LNCaP clone FGC (cell line): ENCODE data around the gene MEGF6.

ENCODE experiments used
- DNase-seq: peaks from one replicate; pipeline ENCODE4 v3.0.0-alpha.2; 2011; ENCODE audit warnings: low read depth
- H3K4me3 ChIP-seq: 2 replicates; pipeline ENCODE4 v1.5.1; 2011; ENCODE audit warnings: mild to moderate bottlenecking, low read depth, low read length, control low read depth
- TF ChIP-seq, protein P1 (sequence below): IDR thresholded peaks from 2 replicates; pipeline ENCODE4 v1.5.1; 2012; ENCODE audit warnings: mild to moderate bottlenecking; ENCODE audit not compliant: control insufficient read depth, insufficient read depth; ENCODE audit errors: extremely low read depth

Gene MEGF6

DNA sequence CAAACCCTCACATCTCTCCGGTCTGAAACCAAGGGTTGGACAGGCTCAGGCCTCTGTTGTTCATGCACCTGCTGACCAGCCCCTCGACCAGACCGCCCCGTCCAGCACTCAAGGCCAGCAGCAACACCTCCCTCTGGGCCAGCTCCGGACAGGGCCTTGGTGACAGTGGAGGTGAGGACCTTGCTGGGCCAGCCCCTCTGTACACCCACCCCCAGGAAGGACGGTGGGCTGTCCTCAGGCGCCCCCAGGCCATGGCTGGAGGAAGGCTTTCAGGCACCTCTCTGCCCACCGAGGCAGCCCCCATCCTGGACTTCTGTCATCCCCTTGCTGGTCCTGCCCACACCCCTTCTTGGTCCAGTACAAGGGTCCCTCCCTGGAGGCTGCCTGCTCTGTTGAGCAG is 48.6 kb downstream of the MEGF6 start:
- no peak overlapping the region for H3K4me3 ChIP-seq
- TF ChIP-seq, protein P1, sequence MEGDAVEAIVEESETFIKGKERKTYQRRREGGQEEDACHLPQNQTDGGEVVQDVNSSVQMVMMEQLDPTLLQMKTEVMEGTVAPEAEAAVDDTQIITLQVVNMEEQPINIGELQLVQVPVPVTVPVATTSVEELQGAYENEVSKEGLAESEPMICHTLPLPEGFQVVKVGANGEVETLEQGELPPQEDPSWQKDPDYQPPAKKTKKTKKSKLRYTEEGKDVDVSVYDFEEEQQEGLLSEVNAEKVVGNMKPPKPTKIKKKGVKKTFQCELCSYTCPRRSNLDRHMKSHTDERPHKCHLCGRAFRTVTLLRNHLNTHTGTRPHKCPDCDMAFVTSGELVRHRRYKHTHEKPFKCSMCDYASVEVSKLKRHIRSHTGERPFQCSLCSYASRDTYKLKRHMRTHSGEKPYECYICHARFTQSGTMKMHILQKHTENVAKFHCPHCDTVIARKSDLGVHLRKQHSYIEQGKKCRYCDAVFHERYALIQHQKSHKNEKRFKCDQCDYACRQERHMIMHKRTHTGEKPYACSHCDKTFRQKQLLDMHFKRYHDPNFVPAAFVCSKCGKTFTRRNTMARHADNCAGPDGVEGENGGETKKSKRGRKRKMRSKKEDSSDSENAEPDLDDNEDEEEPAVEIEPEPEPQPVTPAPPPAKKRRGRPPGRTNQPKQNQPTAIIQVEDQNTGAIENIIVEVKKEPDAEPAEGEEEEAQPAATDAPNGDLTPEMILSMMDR, result no peak
- DNase-seq, result no peak

DNA sequence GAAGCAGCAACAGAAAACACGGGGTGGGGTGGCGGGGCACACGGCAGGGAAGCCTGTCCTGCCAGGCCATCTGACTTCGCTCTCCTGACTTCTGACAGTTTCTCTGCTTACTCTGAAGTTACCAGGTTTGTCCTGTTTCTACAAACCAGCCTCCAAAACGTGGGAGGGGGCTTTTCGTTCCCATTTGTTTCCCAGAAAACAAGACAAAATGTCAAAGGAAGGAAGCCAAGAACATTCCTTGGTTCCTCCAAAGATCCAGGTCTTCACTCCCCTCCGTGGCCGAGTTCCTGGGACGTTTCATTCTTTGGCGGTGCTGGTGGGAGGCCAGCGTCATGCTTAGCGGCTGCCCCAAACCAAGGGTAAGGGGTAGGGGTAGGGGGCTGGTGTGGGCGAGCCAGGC is 49.6 kb downstream of the MEGF6 start:
- no peak for DNase-seq
- TF ChIP-seq, protein P1, result no peak
- H3K4me3 ChIP-seq, result no peak overlapping the region

DNA sequence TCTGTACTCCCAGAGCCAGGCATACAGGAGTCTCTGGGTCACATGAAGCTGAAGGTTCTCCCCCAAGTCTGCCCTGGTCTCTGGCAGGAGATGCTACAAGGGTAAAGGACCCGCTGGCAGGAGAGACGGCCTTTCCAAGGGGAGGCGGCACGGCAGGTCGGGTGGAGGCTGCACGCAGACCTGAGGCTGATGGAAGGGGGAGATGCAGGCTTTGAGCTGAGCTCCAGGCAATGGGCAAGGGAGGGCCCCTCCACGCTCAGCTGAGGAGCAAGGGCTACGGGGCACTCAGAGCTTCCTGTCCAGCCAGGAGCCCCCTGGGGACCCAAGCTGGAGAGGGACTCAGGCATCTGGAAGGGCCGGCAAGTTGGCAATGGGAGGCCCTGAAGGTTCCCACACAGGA is 50.3 kb downstream of the MEGF6 start:
- no peak for DNase-seq
- TF ChIP-seq, protein P1, result no peak
- no peak overlapping the region for H3K4me3 ChIP-seq

DNA sequence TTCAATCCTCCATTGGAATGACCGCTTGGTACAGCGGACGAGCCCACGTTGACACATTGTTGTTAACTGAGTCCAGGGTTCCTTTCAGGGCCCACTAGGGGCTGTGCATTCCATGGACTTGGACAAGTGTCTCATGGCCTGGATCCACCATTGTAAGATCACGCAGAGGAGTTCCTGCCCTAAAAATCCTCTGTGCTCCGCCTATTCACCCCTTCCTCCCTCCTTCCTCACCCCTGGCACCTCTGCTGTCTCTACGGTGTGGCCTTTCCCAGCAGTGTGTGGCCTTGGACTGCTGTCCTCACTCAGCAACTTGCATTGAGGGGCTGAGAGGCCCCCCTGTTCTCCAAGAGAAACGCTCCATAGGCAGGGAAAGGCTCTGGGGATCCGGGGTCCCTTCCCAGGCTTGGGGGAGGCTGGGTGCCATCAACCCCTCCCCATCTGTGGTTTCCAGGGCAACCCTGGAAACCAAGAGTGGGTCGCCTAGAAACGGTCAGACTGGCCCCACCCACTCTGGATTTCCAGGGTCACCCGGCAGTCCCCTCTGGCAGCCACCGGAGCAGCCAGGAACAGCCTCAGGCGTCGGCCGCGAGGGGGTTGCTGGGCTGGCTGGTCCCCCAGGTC is 50.9 kb downstream of the MEGF6 start:
- no peak overlapping the region for H3K4me3 ChIP-seq
- no peak for DNase-seq
- TF ChIP-seq, protein P1, result no peak

DNA sequence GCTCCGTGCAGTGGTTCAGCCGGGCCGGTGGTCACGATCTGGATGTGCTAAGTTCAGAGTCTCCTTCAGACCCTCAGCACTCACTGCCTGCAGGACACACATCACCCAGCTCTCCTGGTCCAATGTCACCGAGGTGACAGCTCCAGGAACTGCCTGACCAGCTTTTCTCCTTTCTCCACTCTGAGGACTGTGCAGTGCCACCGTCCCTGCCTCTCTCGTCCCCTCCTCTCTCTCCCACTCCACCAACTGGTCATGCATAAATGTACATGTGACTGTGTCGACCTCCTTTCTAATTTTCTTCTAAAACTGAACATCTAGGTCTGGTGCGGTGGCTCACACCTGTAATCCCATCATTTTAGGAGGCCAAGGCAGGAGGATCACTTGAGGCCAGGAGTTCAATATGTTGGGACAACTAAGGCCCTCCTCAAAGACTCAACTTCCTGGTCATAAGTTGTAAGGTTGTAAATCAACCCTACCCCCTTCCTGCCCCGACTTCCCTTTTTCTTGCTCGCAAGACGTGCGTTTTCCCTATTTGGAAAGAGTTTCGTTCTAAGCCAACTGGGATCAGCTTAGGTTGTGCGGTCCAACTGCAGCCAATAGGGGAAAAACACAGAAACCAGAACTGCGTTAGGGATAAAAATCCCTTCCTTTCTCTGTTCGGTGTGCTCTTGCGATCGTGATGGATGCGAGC is 53.1 kb downstream of the MEGF6 start:
- TF ChIP-seq, protein P1, result no peak
- H3K4me3 ChIP-seq, result no peak overlapping the region
- no peak for DNase-seq

DNA sequence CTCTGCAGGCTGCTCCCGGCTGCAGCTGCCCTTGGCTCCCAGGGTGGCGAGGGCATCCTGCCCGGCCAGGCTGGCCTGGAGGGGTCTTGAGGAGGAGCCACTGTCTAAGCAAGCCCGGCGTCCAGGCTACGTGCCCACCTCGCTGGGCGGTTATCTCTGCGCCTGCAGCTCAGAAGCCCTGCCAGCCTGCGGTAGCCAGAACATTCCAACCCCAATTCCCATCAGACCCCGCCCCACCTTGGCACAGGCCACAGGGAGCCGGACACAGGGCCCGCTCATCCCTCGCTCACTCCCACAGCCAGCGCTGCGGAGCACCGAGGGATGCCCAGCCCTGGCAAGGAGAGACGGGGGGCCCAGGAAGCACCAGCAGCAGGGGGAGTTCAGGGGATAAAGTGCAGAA is 53.9 kb downstream of the MEGF6 start:
- DNase-seq, result no peak
- TF ChIP-seq, protein P1, result no peak
- H3K4me3 ChIP-seq, result no peak overlapping the region

DNA sequence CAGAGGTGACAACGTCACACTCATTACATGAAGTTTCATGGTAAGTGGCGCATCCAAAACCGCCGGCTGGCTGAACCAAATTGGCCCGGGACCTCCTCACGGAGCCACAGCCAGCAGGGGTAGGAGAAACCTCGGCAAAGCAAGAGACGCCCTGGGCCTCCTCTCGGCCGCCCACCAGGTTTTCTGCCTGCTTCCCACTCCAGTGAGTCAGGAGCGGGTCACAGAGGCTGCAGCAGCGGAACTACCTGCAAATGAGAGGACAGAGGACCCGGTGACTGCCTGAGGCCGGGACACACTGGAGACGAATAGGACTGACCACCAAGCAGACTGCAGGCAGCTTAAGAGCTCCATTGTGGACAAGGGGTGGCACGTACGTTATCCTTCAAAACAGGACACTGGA is 55.0 kb downstream of the MEGF6 start:
- H3K4me3 ChIP-seq, result no peak overlapping the region
- TF ChIP-seq, protein P1, result no peak
- no peak for DNase-seq
